Testis (tissue), 3 donors: ENCODE measurements around the gene KCNN3. TPM values are rescaled to one million over a fixed set of nuclear protein-coding genes. Genes with fewer than 3 reads are reported as not detected.

Source experiments
- DNase-seq: peaks from one replicate; pipeline ENCODE4 v3.0.0-alpha.2; 2019
- H3K27ac ChIP-seq, 2 donors: fragments of 200-600 bp; sonication (generic); one replicate each; pipeline ENCODE4 v1.5.1; 2019
- H3K27me3 ChIP-seq: fragments of 200-600 bp; sonication (generic); one replicate; pipeline ENCODE4 v1.5.1; 2019
- H3K36me3 ChIP-seq: fragments of 200-600 bp; sonication (generic); one replicate; pipeline ENCODE4 v1.5.1; 2017; ENCODE audit warnings: low read depth; ENCODE audit errors: missing control alignments
- H3K4me1 ChIP-seq: fragments of 200-600 bp; sonication (generic); one replicate; pipeline ENCODE4 v1.5.1; 2019
- H3K4me3 ChIP-seq, 2 donors: fragments of 200-600 bp; sonication (generic); one replicate each; pipeline ENCODE4 v1.5.1; 2017 to 2019
- H3K9me3 ChIP-seq: fragments of 200-600 bp; sonication (generic); one replicate; pipeline ENCODE4 v1.5.1; 2017
- CTCF ChIP-seq, 3 experiments: fragments of 450-650 bp in 2 of 3; fragments of 200-600 bp in 1 of 3; sonication (generic) in 1 of 3; IDR thresholded peaks; one replicate each; pipeline ENCODE4 v1.5.1; 2016 to 2019; ENCODE audit warnings: antibody characterized with exemption in 3 of 3, mild to moderate bottlenecking in 2 of 3, moderate library complexity in 1 of 3
- POLR2A ChIP-seq: fragments of 450-650 bp; IDR thresholded peaks from one replicate; pipeline ENCODE4 v1.6.1; 2017; ENCODE audit warnings: antibody characterized with exemption, mild to moderate bottlenecking, moderate library complexity
- WGBS, 2 donors: methylation state at CpG; one replicate each; pipeline ENCODE4 v1.1.5; 2018; 5-methylcytosine and 5-hydroxymethylcytosine counted together
- intact Hi-C: fragments of 100-400 bp; cut with DNase I; formaldehyde crosslinking; loops from one replicate; pipeline ENCODE4 v1.15.1; 2023; ENCODE audit warnings: low total_unique reads
- polyA plus RNA-seq: library from polyadenylated mRNA; stranded (reverse); fragments of 350-450 nt; fragmentation: Illumina TruSeq; extraction: RNeasy Lipid Tissue Mini Kit (QIAGEN cat#74804); gene quantifications from one replicate; pipeline ENCODE4 v1.2.3, GENCODE V29; 2014; ENCODE audit warnings: low read depth, low replicate concordance; ENCODE audit not compliant: insufficient read depth
- total RNA-seq, 2 donors: library from RNA; depleted of rRNA; stranded (reverse); fragments of >200 nt; gene quantifications; one replicate each; pipeline ENCODE4 v1.2.3, GENCODE V29; 2016

Gene KCNN3
- total and polyA plus RNA-seq, 3 donors from 2014 or later, result 0.24 to 0.78 (median 0.56) TPM

- H3K36me3 ChIP-seq, result no peaks in the 10 kb centered on the region
- H3K4me3 ChIP-seq, result no peak overlapping the region
- H3K27ac ChIP-seq, result no peak overlapping the region
- 68 to 72% methylated on average over 3 of the region's 3 CpGs for WGBS, 2 donors
- no peak for DNase-seq
- H3K27me3 ChIP-seq, result no peaks in the 10 kb centered on the region
- intact Hi-C loops, result no loop called here
- TF ChIP-seq CTCF (IDR thresholded peaks at IDR 0.05), result no peak
- TF ChIP-seq POLR2A, result no peak
- H3K4me1 ChIP-seq, result no peaks in the 10 kb centered on the region
- H3K9me3 ChIP-seq, result no peaks in the 10 kb centered on the region
Measured at GRCh38 chr1:154792899-154793298, 77.2 kb downstream of the KCNN3 start.

GRCh38 chr1:154791292-154792166, 78.6 kb downstream of the KCNN3 start:
- TF ChIP-seq POLR2A, result no peak
- TF ChIP-seq CTCF (IDR thresholded peaks at IDR 0.05), result no peak
- no peak overlapping the region for H3K4me3 ChIP-seq
- H3K36me3 ChIP-seq, result no peaks in the 10 kb centered on the region
- WGBS, 2 donors, result 60 to 65% methylated on average over 13 of the region's 13 CpGs
- H3K27ac ChIP-seq, result no peak overlapping the region
- intact Hi-C loops, result no loop called here
- H3K27me3 ChIP-seq, result no peaks in the 10 kb centered on the region
- no peaks in the 10 kb centered on the region for H3K9me3 ChIP-seq
- DNase-seq, result no peak
- no peaks in the 10 kb centered on the region for H3K4me1 ChIP-seq

- Histone ChIP-seq H3K9me3 (no peaks in the 10 kb centered on the region), H3K4me1 (no peaks in the 10 kb centered on the region), H3K4me3 (no peak overlapping the region), H3K27ac (no peak overlapping the region), H3K36me3 (no peaks in the 10 kb centered on the region), H3K27me3 (no peaks in the 10 kb centered on the region)
- DNase-seq, result no peak
- intact Hi-C loops, result no loop called here
- WGBS, 2 donors, result 82 to 90% methylated on average over 10 of the region's 10 CpGs
- TF ChIP-seq POLR2A (no peak), CTCF (IDR thresholded peaks at IDR 0.05) (no peak)
Measured at GRCh38 chr1:154788886-154789285, 81.2 kb downstream of the KCNN3 start.

- TF ChIP-seq POLR2A, result no peak
- no peak for TF ChIP-seq CTCF (IDR thresholded peaks at IDR 0.05)
- Histone ChIP-seq H3K36me3 (no peaks in the 10 kb centered on the region), H3K4me1 (no peaks in the 10 kb centered on the region), H3K4me3 (no peak overlapping the region), H3K9me3 (no peaks in the 10 kb centered on the region), H3K27ac (no peak overlapping the region), H3K27me3 (no peaks in the 10 kb centered on the region)
- DNase-seq, result no peak
- WGBS, 2 donors, result 77 to 80% methylated on average over 11 to 12 of the region's 12 CpGs
- intact Hi-C loops, result no loop called here
Measured at GRCh38 chr1:154788110-154788870, 81.8 kb downstream of the KCNN3 start.
